HCT116 (cell line): Measurements from ENCODE around the gene TCERG1L. TPM values are rescaled to one million over a fixed set of nuclear protein-coding genes. Genes with fewer than 3 reads are reported as not detected.

ENCODE experiments used
- ATAC-seq: fragments of 200-7000 bp; cut with Tn5 transposase; 2 replicates; pipeline ENCODE4 v1.9.1; 2020; ENCODE audit warnings: mild to moderate bottlenecking, moderate library complexity
- BruUV-seq: library from RNA; stranded (reverse); fragments of 400-500 nt; replicated peaks from 2 replicates; lab custom pipeline; 2021; lab: Mats Ljungman, UMichigan
- CTCF ChIA-PET: fragments of 300-600 bp; sonication (Branson Sonifier 250); formaldehyde crosslinking; loops from one replicate; lab custom pipeline; 2021; ENCODE audit warnings: antibody characterized with exemption; lab: Charles Lee
- POLR2A ChIA-PET: fragments of 300-600, 350-600 bp; sonication (Branson Sonifier 250); formaldehyde crosslinking; loops from one replicate; lab custom pipeline; 2021; ENCODE audit warnings: antibody characterized with exemption; lab: Charles Lee
- RAD21 ChIA-PET, 2 experiments: fragments of 300-600 bp; sonication (Branson Sonifier 250); formaldehyde crosslinking; loops; one replicate each; lab custom pipeline; 2023; ENCODE audit warnings: low total read pairs in 2 of 2; ENCODE audit not compliant: uncharacterized antibody in 2 of 2, unreplicated experiment in 2 of 2, low non-redundant PET in 1 of 2; lab: Charles Lee
- DNase-seq: peaks from one replicate; pipeline ENCODE4 v3.0.0-alpha.2; 2010; ENCODE audit warnings: low read depth, low spot score
- H2AFZ ChIP-seq: fragments of 200-600 bp; shearing (Covaris generic), sonication (generic); 2 replicates; pipeline ENCODE4 v1.6.1; 2017; ENCODE audit warnings: low read depth, mixed run types, mixed read lengths, antibody characterized with exemption, low read length; ENCODE audit not compliant: poor library complexity, severe bottlenecking
- H3K27ac ChIP-seq: 2 replicates; pipeline ENCODE4 v1.5.1; 2012; ENCODE audit warnings: low read depth, low read length
- H3K27me3 ChIP-seq: fragments of 200-600 bp; sonication (generic); 2 replicates; pipeline ENCODE4 v1.6.1; 2016; ENCODE audit warnings: mixed run types, low read length, mixed read lengths; ENCODE audit not compliant: insufficient read depth
- H3K36me3 ChIP-seq, 2 experiments: fragments of 200-500 bp in 1 of 2; fragments of 200-600 bp in 1 of 2; sonication (Bioruptor generic) in 1 of 2; sonication (generic) in 1 of 2; 2 replicates each; pipeline versions ENCODE4 v1.5.1 to v1.6.1; 2014 to 2016; ENCODE audit warnings: low read length in 2 of 2, inconsistent platforms in 1 of 2, mixed read lengths in 1 of 2, mixed run types in 1 of 2; ENCODE audit not compliant: insufficient read depth in 2 of 2, control insufficient read depth in 1 of 2
- H3K4me1 ChIP-seq, 2 experiments: fragments of 200-600 bp in 1 of 2; sonication (generic) in 1 of 2; 2 replicates each; pipeline versions ENCODE4 v1.5.1 to v1.6.1; 2012 to 2017; ENCODE audit warnings: low read length in 2 of 2, inconsistent platforms in 1 of 2, mild to moderate bottlenecking in 1 of 2, mixed read lengths in 1 of 2, mixed run types in 1 of 2, moderate library complexity in 1 of 2; ENCODE audit not compliant: insufficient read depth in 2 of 2, control insufficient read depth in 1 of 2
- H3K4me2 ChIP-seq: fragments of 200-600 bp; sonication (generic); 2 replicates; pipeline ENCODE4 v1.6.1; 2017; ENCODE audit warnings: mixed run types, low read length, mixed read lengths
- H3K4me3 ChIP-seq, 2 experiments: fragments of 200-600 bp in 1 of 2; sonication (generic) in 1 of 2; replicated peaks in 1 of 2; 2 replicates each; pipeline ENCODE4 v1.5.1; 2011 to 2016; ENCODE audit warnings: low read length in 2 of 2, control low read depth in 1 of 2, low read depth in 1 of 2, mild to moderate bottlenecking in 1 of 2, mixed read lengths in 1 of 2, mixed run types in 1 of 2
- H3K79me2 ChIP-seq: fragments of 200-600 bp; sonication (generic); 2 replicates; pipeline ENCODE4 v1.6.1; 2017; ENCODE audit warnings: mild to moderate bottlenecking, mixed run types, low read length, moderate library complexity, mixed read lengths; ENCODE audit not compliant: insufficient read depth
- H3K9ac ChIP-seq: fragments of 200-600 bp; sonication (generic); 2 replicates; pipeline ENCODE4 v1.6.1; 2016; ENCODE audit warnings: low read length, mixed read lengths
- H3K9me2 ChIP-seq: fragments of 200-600 bp; sonication (generic), shearing (Covaris generic); 2 replicates; pipeline ENCODE4 v1.6.1; 2017; ENCODE audit warnings: mixed run types, mild to moderate bottlenecking, moderate library complexity; ENCODE audit not compliant: insufficient read depth
- H3K9me3 ChIP-seq, 2 experiments: fragments of 200-500 bp in 1 of 2; fragments of 200-600 bp in 1 of 2; sonication (Bioruptor generic) in 1 of 2; sonication (generic) in 1 of 2; 2 replicates each; pipeline ENCODE4 v1.6.1; 2014 to 2017; ENCODE audit warnings: low read length in 2 of 2, mixed read lengths in 2 of 2, inconsistent platforms in 1 of 2, low read depth in 1 of 2, mild to moderate bottlenecking in 1 of 2, mixed run types in 1 of 2, moderate library complexity in 1 of 2; ENCODE audit not compliant: control insufficient read depth in 1 of 2, insufficient read depth in 1 of 2
- H4K20me1 ChIP-seq: fragments of 200-600 bp; sonication (generic), shearing (Covaris generic); 2 replicates; pipeline ENCODE4 v1.6.1; 2017; ENCODE audit warnings: mixed run types, mild to moderate bottlenecking, moderate library complexity; ENCODE audit not compliant: insufficient read depth
- ATF3 ChIP-seq: IDR thresholded peaks from 2 replicates; pipeline ENCODE4 v1.6.1; 2012
- CBX3 ChIP-seq: IDR thresholded peaks from 2 replicates; pipeline ENCODE4 v1.6.1; 2012; ENCODE audit warnings: low read depth
- CEBPB ChIP-seq: IDR thresholded peaks from 2 replicates; pipeline ENCODE4 v1.6.1; 2012; ENCODE audit warnings: low read depth
- EGR1 ChIP-seq: IDR thresholded peaks from 2 replicates; pipeline ENCODE4 v1.6.1; 2012; ENCODE audit warnings: low read depth
- EZH2phosphoT487 ChIP-seq: fragments of 200-600 bp; IDR thresholded peaks from 2 replicates; pipeline ENCODE4 v1.6.1; 2018; ENCODE audit warnings: antibody characterized with exemption, borderline replicate concordance
- FOSL1 ChIP-seq: IDR thresholded peaks from 2 replicates; pipeline ENCODE4 v1.6.1; 2012; ENCODE audit warnings: low read depth
- POLR2A ChIP-seq: IDR thresholded peaks from 2 replicates; pipeline ENCODE4 v1.7.0; 2011; ENCODE audit warnings: borderline replicate concordance; ENCODE audit not compliant: insufficient read depth, insufficient read length; ENCODE audit errors: extremely low read depth
- RAD21 ChIP-seq: IDR thresholded peaks from 2 replicates; pipeline ENCODE4 v1.6.1; 2012; ENCODE audit warnings: low read depth, mild to moderate bottlenecking
- SIN3A ChIP-seq: IDR thresholded peaks from 2 replicates; pipeline ENCODE4 v1.6.1; 2012; ENCODE audit warnings: low read depth
- SP1 ChIP-seq: IDR thresholded peaks from 2 replicates; pipeline ENCODE4 v1.6.1; 2012; ENCODE audit warnings: low read depth
- SRF ChIP-seq: IDR thresholded peaks from 2 replicates; pipeline ENCODE4 v1.6.1; 2012; ENCODE audit warnings: low read depth
- TCF7L2 ChIP-seq: IDR thresholded peaks from 2 replicates; pipeline ENCODE4 v1.7.0; 2011; ENCODE audit warnings: borderline replicate concordance, inconsistent platforms; ENCODE audit not compliant: insufficient read depth, insufficient read length; ENCODE audit errors: extremely low read depth
- YY1 ChIP-seq: IDR thresholded peaks from 2 replicates; pipeline ENCODE4 v1.6.1; 2011; ENCODE audit warnings: low read length, low read depth, moderate library complexity, mild to moderate bottlenecking; ENCODE audit not compliant: insufficient replicate concordance; ENCODE audit errors: extremely low read depth
- ZBTB33 ChIP-seq: IDR thresholded peaks from 2 replicates; pipeline ENCODE4 v1.6.1; 2011; ENCODE audit warnings: mild to moderate bottlenecking, low read length, moderate library complexity; ENCODE audit not compliant: insufficient replicate concordance; ENCODE audit errors: extremely low read depth
- ZFX ChIP-seq: fragments of 450-650 bp; IDR thresholded peaks from 2 replicates; pipeline ENCODE4 v1.6.1; 2017
- ZNF274 ChIP-seq: fragments of 200-500 bp; sonication (Bioruptor generic); IDR thresholded peaks from 2 replicates; pipeline ENCODE4 v1.6.1; 2014; ENCODE audit warnings: mild to moderate bottlenecking, low read depth, low read length, inconsistent platforms
- intact Hi-C: fragments of 100-400 bp; cut with micrococcal nuclease; formaldehyde crosslinking; loops from 2 replicates; pipeline ENCODE4 v1.10.0; 2022
- total RNA-seq: library from RNA; stranded (reverse); gene quantifications from one replicate; pipeline ENCODE4 v1.2.1, GENCODE V29; 2021; ENCODE audit not compliant: unreplicated experiment
- TF ChIP-seq, protein P1 (sequence below): IDR thresholded peaks from 2 replicates; pipeline ENCODE4 v1.6.1; 2012
- TF ChIP-seq, protein P2 (sequence below): IDR thresholded peaks from 2 replicates; pipeline ENCODE4 v1.6.1; 2012; ENCODE audit warnings: low read depth

Gene TCERG1L
- total RNA-seq, 1 experiment from 2014 or later: not detected

DNA sequence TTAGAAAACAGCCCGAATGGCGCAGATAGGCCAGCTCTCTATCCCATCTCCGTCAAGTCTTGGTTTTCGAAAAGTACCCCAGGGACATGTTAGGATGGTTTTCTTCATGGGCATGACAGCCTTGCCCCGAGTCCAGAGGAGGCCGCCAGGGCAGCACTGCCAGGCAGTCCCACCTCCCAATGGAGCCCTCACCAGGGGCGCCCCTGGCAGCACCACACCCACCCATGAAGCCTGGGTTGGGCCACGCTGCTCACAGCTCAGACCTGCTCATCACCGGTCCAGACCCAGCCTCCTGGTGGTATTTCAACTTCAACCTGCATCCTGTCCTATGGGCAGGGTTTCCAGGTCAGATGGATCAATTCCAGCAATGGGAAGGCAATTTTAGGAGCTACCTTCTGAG, 53.3 kb downstream of the TCERG1L start:
- DNase-seq (no peak), ATAC-seq (no peak)
- Histone ChIP-seq H3K36me3 (no peaks in the 10 kb centered on the region), H3K4me2 (no peak overlapping the region), H4K20me1 (no peaks in the 10 kb centered on the region), H3K27ac (no peak overlapping the region), H3K4me3 (no peak overlapping the region), H3K27me3 (no peaks in the 10 kb centered on the region), H3K79me2 (no peaks in the 10 kb centered on the region), H3K4me1 (no peaks in the 10 kb centered on the region), H3K9me2 (no peaks in the 10 kb centered on the region), H3K9ac (no peak overlapping the region), H3K9me3 (no peaks in the 10 kb centered on the region), H2AFZ (no peak overlapping the region)
- ChIA-PET CTCF (no interaction called here), RAD21 (no interaction called here), POLR2A (no interaction called here)
- no TSS peak for BruUV-seq
- TF ChIP-seq ZNF274 (no peak), YY1 (no peak), CEBPB (no peak), RAD21 (no peak), ZFX (no peak)
- intact Hi-C loops: no loop called here

DNA sequence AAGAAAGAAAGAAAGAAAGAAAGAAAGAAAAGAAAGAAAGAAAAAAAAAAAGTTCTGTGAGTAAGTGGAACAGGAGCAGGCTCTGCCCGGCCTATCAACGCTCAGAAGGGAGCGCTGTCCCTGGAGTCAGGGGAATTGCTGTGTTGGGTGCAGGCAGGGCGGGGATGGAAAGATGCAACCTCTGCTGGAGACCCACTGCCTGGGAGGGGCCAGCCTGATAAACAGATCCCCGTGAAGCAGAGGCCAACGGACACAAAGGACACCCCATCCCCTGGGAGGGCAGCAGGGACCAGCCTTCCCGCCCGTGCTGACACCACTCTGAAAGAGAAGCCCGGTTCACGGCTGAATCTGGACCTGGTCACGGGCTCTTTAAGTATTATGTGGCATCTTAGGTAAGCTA, 54.5 kb downstream of the TCERG1L start:
- no peaks in the 10 kb centered on the region for H3K9me2 ChIP-seq
- H3K27me3 ChIP-seq: no peaks in the 10 kb centered on the region
- H3K27ac ChIP-seq: no peak overlapping the region
- no peaks in the 10 kb centered on the region for H3K4me1 ChIP-seq
- no peak for DNase-seq
- H3K79me2 ChIP-seq: no peaks in the 10 kb centered on the region
- no peaks in the 10 kb centered on the region for H3K9me3 ChIP-seq
- no peak overlapping the region for H3K4me2 ChIP-seq
- no peaks in the 10 kb centered on the region for H4K20me1 ChIP-seq
- POLR2A ChIA-PET: no interaction called here
- intact Hi-C loops: no loop called here
- H3K9ac ChIP-seq: no peak overlapping the region
- no peaks in the 10 kb centered on the region for H3K36me3 ChIP-seq
- CTCF ChIA-PET: no interaction called here
- no peak overlapping the region for H2AFZ ChIP-seq
- RAD21 ChIA-PET: no interaction called here
- no peak overlapping the region for H3K4me3 ChIP-seq
- ATAC-seq: no peak
- no TSS peak for BruUV-seq
- TF ChIP-seq FOSL1 (no peak), EGR1 (no peak), ZBTB33 (no peak), EZH2phosphoT487 (no peak), SRF (no peak), TCF7L2 (no peak), ZFX (no peak), POLR2A (no peak), SIN3A (no peak), SP1 (no peak), ATF3 (no peak), CBX3 (no peak)
- TF ChIP-seq, protein P1, sequence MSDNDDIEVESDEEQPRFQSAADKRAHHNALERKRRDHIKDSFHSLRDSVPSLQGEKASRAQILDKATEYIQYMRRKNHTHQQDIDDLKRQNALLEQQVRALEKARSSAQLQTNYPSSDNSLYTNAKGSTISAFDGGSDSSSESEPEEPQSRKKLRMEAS: no peak
- TF ChIP-seq, protein P2, sequence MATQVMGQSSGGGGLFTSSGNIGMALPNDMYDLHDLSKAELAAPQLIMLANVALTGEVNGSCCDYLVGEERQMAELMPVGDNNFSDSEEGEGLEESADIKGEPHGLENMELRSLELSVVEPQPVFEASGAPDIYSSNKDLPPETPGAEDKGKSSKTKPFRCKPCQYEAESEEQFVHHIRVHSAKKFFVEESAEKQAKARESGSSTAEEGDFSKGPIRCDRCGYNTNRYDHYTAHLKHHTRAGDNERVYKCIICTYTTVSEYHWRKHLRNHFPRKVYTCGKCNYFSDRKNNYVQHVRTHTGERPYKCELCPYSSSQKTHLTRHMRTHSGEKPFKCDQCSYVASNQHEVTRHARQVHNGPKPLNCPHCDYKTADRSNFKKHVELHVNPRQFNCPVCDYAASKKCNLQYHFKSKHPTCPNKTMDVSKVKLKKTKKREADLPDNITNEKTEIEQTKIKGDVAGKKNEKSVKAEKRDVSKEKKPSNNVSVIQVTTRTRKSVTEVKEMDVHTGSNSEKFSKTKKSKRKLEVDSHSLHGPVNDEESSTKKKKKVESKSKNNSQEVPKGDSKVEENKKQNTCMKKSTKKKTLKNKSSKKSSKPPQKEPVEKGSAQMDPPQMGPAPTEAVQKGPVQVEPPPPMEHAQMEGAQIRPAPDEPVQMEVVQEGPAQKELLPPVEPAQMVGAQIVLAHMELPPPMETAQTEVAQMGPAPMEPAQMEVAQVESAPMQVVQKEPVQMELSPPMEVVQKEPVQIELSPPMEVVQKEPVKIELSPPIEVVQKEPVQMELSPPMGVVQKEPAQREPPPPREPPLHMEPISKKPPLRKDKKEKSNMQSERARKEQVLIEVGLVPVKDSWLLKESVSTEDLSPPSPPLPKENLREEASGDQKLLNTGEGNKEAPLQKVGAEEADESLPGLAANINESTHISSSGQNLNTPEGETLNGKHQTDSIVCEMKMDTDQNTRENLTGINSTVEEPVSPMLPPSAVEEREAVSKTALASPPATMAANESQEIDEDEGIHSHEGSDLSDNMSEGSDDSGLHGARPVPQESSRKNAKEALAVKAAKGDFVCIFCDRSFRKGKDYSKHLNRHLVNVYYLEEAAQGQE: no peak
